Kidney (tissue), 14 donors: ENCODE data around the gene CTU1. TPM values are rescaled to one million over a fixed set of nuclear protein-coding genes. Genes with fewer than 3 reads are reported as not detected.

ENCODE experiments used
- DNase-seq, 5 donors: peaks; one replicate each; pipeline ENCODE4 v3.0.0-alpha.2; 2013 to 2020
- FAIRE-seq: peaks from 2 replicates; lab custom pipeline; 2012; peaks lifted over from hg19 to GRCh38; lab: Jason Lieb, UNC
- H3K27ac ChIP-seq, 2 donors: one replicate each; pipeline ENCODE4 v1.7.0; 2013; ENCODE audit warnings: low read depth in 2 of 2, low read length in 2 of 2, inconsistent platforms in 1 of 2
- H3K27me3 ChIP-seq: one replicate; pipeline ENCODE4 v1.7.1; 2013; ENCODE audit warnings: low read length, inconsistent platforms; ENCODE audit not compliant: control insufficient read depth, insufficient read depth
- H3K36me3 ChIP-seq, 3 donors: one replicate each; pipeline versions ENCODE4 v1.7.0 to v1.7.1; 2013; ENCODE audit warnings: low read length in 3 of 3, control low read depth in 1 of 3, inconsistent platforms in 1 of 3; ENCODE audit not compliant: insufficient read depth in 3 of 3, control insufficient read depth in 2 of 3
- H3K4me1 ChIP-seq, 3 donors: one replicate each; pipeline versions ENCODE4 v1.7.0 to v1.7.1; 2013; ENCODE audit warnings: low read length in 3 of 3, inconsistent platforms in 1 of 3, low read depth in 1 of 3; ENCODE audit not compliant: control insufficient read depth in 2 of 3, insufficient read depth in 2 of 3
- H3K4me3 ChIP-seq, 3 donors: one replicate each; pipeline versions ENCODE4 v1.7.0 to v1.8.1; 2013; ENCODE audit warnings: low read length in 3 of 3, control low read depth in 1 of 3, inconsistent platforms in 1 of 3
- H3K9ac ChIP-seq, 3 donors: one replicate each; pipeline versions ENCODE4 v1.7.0 to v1.7.1; 2013; ENCODE audit warnings: low read length in 3 of 3, control low read depth in 1 of 3, inconsistent platforms in 1 of 3
- H3K9me3 ChIP-seq, 3 donors: one replicate each; pipeline versions ENCODE4 v1.7.0 to v1.7.1; 2013; ENCODE audit warnings: low read length in 3 of 3, control low read depth in 1 of 3, inconsistent platforms in 1 of 3; ENCODE audit not compliant: control insufficient read depth in 2 of 3, insufficient read depth in 1 of 3
- CTCF ChIP-seq: IDR thresholded peaks from 3 replicates; pipeline ENCODE4 v1.5.1; 2012; ENCODE audit warnings: mild to moderate bottlenecking, moderate library complexity, borderline replicate concordance; ENCODE audit not compliant: insufficient read depth; ENCODE audit errors: extremely low read depth
- intact Hi-C: fragments of 100-400 bp; cut with DNase I; formaldehyde crosslinking; loops from one replicate; pipeline ENCODE4 v1.11.1; 2022
- polyA plus RNA-seq: library from polyadenylated mRNA; stranded (reverse); fragments of 350-450 nt; fragmentation: Illumina TruSeq; extraction: RNeasy Lipid Tissue Mini Kit (QIAGEN cat#74804); gene quantifications from one replicate; pipeline ENCODE4 v1.2.3, GENCODE V29; 2014; ENCODE audit warnings: low read depth, low replicate concordance; ENCODE audit not compliant: insufficient read depth
- total RNA-seq: library from RNA; stranded (reverse); fragmentation: NEBNext Ultra II Directional; extraction: Animal tissue kit (Norgen Biotek cat#: 25700); gene quantifications from one replicate; pipeline ENCODE4 v1.2.1, GENCODE V29; 2021
- donor health status: control.
- donor health status: control.
- donor health status: control.
- donor health status: control.
- donor health status: control.
- donor health status: DM: yes; HTN: yes; CAD: no.
- donor health status: Normal renal cell carcinoma (clear cell type).

CTU1 gene
- total and polyA plus RNA-seq, 2 donors from 2014 or later, result 5.2 to 8.4 TPM

GRCh38 chr19:51093101-51093500 is 15.1 kb downstream of the CTU1 start:
- no peak overlapping the region for H3K9ac ChIP-seq
- no peak for TF ChIP-seq CTCF
- no peaks in the 10 kb centered on the region for H3K27me3 ChIP-seq
- peak in 1 of 5 donors; percentile 29 for DNase-seq
- no peaks in the 10 kb centered on the region for H3K9me3 ChIP-seq
- H3K36me3 ChIP-seq, result no peaks in the 10 kb centered on the region
- FAIRE-seq, result no peak
- H3K4me3 ChIP-seq, result no peak overlapping the region
- intact Hi-C loops, result no loop called here
- no peak overlapping the region for H3K27ac ChIP-seq
- H3K4me1 ChIP-seq, result no peaks in the 10 kb centered on the region

GRCh38 chr19:51091895-51092873 is 16.0 kb downstream of the CTU1 start:
- no peak for FAIRE-seq
- Histone ChIP-seq H3K9ac (no peak overlapping the region), H3K4me3 (no peak overlapping the region), H3K27me3 (no peaks in the 10 kb centered on the region), H3K27ac (no peak overlapping the region), H3K9me3 (no peaks in the 10 kb centered on the region), H3K36me3 (no peaks in the 10 kb centered on the region), H3K4me1 (no peaks in the 10 kb centered on the region)
- DNase-seq, result peak in 1 of 5 donors; percentile 12
- intact Hi-C loops, result no loop called here
- TF ChIP-seq CTCF, result no peak

GRCh38 chr19:51091126-51091525 is 17.1 kb downstream of the CTU1 start:
- Histone ChIP-seq H3K27ac (no peak overlapping the region), H3K9ac (no peak overlapping the region), H3K4me1 (no peaks in the 10 kb centered on the region), H3K9me3 (no peaks in the 10 kb centered on the region), H3K27me3 (no peaks in the 10 kb centered on the region), H3K4me3 (no peak overlapping the region), H3K36me3 (no peaks in the 10 kb centered on the region)
- intact Hi-C loops, result no loop called here
- FAIRE-seq (no peak), DNase-seq (peak in 1 of 5 donors; percentile 16)
- TF ChIP-seq CTCF, result no peak
